Stimulated activated CD8-positive, alpha-beta memory T cell treated with anti-CD3 and anti-CD28 coated beads, Interleukin-4, amount 100 ng/mL, for 24 hours (primary cell): ENCODE measurements around the gene C9orf72.
"Not testable (repeated sequence)": the region's sequence is repeated elsewhere in the genome, so short reads cannot be mapped to it uniquely, and the experiment has no call there.

Source experiments
- DNase-seq: peaks from one replicate; pipeline ENCODE4 v3.0.0-alpha.2; 2020; ENCODE audit warnings: low read depth

Gene C9orf72

GRCh38 chr9:27572918-27573633 is at the start of gene C9orf72:
C9orf72 (minus strand) TSS chr9:27573481; CDS start chr9:27567120, 6,361 bp downstream.
- peak; percentile 74 for DNase-seq

- no peak for DNase-seq
Measured at GRCh38 chr9:27622693-27623340, 49.5 kb upstream of the C9orf72 start.

- no peak for DNase-seq
Measured at GRCh38 chr9:27619743-27620142, 46.5 kb upstream of the C9orf72 start.

- DNase-seq, result no peak
Measured at GRCh38 chr9:27618066-27618465, 44.8 kb upstream of the C9orf72 start.

GRCh38 chr9:27614551-27614950 is 41.3 kb upstream of the C9orf72 start:
- DNase-seq, result no peak

GRCh38 chr9:27612036-27612435 is 38.8 kb upstream of the C9orf72 start:
- not testable (repeated sequence) for DNase-seq

GRCh38 chr9:27610622-27611021 is 37.3 kb upstream of the C9orf72 start:
- DNase-seq, result no peak

- no peak for DNase-seq
Measured at GRCh38 chr9:27602954-27603353, 29.7 kb upstream of the C9orf72 start.

GRCh38 chr9:27602142-27602861 is 29.0 kb upstream of the C9orf72 start:
- DNase-seq, result no peak

GRCh38 chr9:27601396-27601795 is 28.1 kb upstream of the C9orf72 start:
- DNase-seq, result no peak

GRCh38 chr9:27600256-27600655 is 27.0 kb upstream of the C9orf72 start:
- no peak for DNase-seq

GRCh38 chr9:27599870-27600238 is 26.6 kb upstream of the C9orf72 start:
- no peak for DNase-seq

- DNase-seq, result no peak
Measured at GRCh38 chr9:27599102-27599869, 26.0 kb upstream of the C9orf72 start.

- DNase-seq, result no peak
Measured at GRCh38 chr9:27595733-27596132, 22.5 kb upstream of the C9orf72 start.

- no peak for DNase-seq
Measured at GRCh38 chr9:27591672-27592071, 18.4 kb upstream of the C9orf72 start.

- DNase-seq, result no peak
Measured at GRCh38 chr9:27591093-27591492, 17.8 kb upstream of the C9orf72 start.

- no peak for DNase-seq
Measured at GRCh38 chr9:27590651-27591050, 17.4 kb upstream of the C9orf72 start.

GRCh38 chr9:27589462-27589861 is 16.2 kb upstream of the C9orf72 start:
- DNase-seq, result no peak

GRCh38 chr9:27586304-27586703 is 13.0 kb upstream of the C9orf72 start:
- DNase-seq, result no peak

- no peak for DNase-seq
Measured at GRCh38 chr9:27584931-27585330, 11.7 kb upstream of the C9orf72 start.

GRCh38 chr9:27582794-27583193 is 9.5 kb upstream of the C9orf72 start:
- no peak for DNase-seq

- DNase-seq, result no peak
Measured at GRCh38 chr9:27581826-27582225, 8.5 kb upstream of the C9orf72 start.
